ENCODE results near the gene FAM98C.
"Not testable (repeated sequence)": the region's sequence is repeated elsewhere in the genome, so short reads cannot be mapped to it uniquely, and the experiment has no call there.

Gene FAM98C

DNA sequence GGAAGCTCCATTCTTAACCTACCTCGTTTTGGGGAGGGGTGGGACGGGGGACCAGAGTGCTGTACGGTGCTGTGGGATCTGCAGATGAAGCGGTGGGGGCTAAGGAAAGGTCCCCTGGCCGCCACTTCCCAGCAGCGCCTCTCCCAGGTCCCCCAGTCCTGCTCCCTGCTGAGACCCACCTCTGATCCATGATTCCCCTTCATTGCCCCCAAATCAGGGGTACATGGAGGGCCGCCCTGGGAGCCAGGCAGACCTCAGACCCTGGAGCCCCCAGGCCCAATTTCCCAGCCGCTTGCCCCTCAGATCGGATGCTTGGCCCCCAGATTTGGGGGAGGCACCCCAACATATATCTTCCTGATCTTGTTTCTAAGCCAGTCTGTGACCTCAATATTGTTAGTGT lies 3.8 kb upstream of the FAM98C start:
- no peak for DNase-seq

DNA sequence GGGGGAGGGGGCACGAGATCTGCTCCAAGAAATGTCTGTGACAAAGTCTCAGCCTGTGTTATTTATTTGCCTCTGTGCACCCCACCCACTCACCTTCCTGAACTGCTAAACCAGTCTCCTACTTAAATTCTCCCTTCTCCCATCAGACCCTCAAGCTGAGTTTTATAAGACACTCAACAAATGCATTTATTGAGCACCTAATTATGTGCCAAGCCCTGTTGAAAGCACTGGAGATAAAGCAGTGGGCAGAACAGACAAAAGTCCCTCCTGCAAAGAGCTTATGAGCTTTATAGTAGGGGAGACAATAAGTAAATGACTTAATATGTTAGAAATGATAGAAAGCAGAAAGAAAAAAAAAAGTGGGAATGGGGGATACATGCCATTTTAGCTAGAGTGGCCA lies 3.4 kb upstream of the FAM98C start:
- no peak for DNase-seq

DNA sequence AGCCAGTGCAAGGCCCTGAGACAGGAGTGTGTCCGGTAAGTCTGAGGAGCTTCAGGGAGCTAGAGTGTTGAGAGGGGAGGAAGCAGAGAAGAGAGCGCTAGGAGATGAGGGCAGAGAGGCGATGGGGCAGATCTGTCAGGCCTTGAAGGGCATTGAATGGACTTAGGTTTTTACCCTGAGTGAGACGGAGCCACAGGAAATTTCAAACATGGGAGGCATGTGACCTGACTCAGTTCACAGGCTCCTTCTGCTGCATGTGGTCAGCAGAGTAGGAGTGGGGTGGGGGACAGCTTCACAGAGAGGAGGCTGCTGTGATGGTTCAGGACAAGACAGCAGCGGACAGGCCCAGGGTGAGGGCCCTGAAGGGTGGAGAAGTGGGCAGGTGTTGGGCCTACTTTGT lies 2.5 kb upstream of the FAM98C start:
- DNase-seq = no peak

DNA sequence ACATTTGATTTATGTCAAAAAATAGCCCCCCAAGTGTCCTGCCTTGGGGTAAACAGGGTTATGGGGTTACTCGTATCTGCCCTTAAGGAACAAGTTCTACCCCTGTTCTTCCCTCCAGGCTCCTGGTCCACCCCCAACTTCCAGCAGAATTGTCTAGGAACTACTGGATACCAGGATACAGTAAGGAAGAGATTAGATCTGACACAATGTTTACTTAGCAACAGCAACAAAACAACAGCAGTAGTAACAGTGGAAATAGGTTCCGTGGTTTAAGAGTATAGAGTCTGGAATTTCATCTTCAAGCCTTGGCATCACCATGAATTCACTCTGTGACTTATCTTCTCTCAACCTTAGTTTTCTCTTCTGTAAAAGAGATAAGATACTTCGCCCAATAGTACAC lies 1.7 kb upstream of the FAM98C start:
- peak; percentile 49 for DNase-seq

DNA sequence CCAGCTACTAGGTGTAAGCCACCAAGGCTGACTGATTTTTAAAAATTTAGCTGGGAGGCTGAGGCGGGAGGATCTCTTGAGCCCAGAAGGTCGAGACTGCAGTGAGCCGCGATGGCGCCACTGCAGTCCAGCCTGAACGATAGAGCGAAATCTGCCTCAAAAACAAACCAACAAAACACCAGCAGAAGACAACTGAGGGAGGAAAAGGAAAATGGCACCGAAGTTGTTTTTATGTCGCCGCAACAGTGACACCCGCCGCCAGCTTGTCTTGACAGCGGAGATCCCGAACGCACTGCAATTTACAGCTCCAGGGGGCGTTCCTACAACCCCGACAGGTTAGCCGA lies 298 bp upstream of the FAM98C start:
- DNase-seq = no peak

DNA sequence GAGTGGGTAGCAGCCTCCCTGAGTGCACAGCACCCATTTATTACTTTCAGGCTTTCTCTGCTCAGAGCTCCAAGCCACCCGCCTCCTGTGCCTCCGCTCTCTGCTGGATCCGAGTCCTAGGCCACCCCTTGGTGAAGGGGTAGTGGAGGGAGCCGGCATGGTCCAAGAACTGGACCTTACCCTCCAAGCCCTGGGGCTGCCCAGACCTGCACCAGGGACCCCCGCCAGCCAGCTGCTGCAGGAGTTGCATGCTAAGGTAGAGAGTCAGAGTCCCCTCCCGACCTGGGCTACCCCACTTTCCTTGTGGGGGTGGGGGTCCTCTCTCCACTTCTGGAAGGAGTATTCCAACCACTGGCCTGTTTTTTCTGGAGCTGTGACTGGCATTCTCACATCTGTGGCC lies 2.0 kb downstream of the FAM98C start:
- DNase-seq = no peak

DNA sequence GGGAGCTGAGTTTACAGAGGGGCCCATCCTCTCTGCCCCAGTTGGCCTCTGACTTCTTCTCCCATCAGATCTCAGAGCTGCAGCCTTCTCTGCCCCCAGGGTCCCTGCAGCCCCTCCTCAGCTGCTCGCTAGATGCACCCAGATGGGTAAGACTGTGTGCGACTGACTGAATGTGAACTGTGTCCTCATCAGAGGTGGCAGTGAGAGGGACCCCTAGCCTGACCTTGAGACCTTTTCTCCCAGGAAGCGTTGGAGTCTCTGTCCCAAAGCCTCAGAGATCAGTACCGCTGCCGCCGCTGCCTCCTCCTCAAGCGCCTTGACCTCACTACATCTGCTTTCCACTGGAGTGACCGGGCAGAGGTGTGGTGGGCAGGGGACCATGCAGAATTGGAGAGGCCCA lies 2.4 kb downstream of the FAM98C start:
- no peak for DNase-seq

DNA sequence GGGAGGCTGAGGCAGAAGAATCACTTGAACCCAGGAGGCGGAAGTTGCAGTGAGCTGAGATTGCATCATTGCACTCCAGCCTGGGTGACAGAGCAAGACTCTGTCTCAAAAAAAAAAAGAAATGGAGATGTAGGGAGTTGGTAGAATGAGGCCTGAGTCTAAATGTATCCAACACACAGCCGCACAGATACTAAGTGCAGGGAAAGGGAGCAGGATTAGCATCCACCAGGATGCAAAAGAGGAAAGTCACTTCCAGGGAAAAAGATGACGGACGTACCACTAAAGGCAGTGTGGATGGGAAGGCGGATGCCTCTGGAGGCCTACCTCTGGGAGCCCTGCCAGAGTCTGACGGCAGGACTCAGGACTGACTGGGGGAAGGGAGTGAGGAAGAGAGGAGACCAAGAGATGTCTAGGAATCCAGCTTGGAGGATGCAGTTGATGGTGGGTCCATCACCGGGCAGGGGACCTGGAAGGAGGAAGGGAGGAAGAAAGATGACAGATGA lies 6.8 kb downstream of the FAM98C start:
- peak; percentile 46 for DNase-seq

DNA sequence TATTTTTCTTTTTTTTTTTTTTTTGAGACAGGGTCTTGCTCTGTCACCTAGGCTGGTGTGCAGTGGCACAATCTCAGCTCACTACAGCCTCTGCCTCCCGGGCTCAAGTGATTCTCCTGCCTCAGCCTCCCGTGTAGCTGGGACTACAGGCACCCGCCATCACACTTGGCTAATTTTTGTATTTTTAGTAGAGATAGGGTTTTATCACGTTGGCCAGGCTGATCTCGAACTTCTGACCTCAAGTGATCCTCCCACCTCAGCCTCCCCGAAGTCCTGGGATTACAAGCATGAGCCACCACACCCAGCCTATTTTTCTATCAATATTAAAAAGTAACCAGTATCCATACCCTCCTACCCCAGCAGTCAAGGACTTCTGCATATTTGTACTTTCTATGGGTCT lies 7.5 kb downstream of the FAM98C start:
- DNase-seq = not testable (repeated sequence)

DNA sequence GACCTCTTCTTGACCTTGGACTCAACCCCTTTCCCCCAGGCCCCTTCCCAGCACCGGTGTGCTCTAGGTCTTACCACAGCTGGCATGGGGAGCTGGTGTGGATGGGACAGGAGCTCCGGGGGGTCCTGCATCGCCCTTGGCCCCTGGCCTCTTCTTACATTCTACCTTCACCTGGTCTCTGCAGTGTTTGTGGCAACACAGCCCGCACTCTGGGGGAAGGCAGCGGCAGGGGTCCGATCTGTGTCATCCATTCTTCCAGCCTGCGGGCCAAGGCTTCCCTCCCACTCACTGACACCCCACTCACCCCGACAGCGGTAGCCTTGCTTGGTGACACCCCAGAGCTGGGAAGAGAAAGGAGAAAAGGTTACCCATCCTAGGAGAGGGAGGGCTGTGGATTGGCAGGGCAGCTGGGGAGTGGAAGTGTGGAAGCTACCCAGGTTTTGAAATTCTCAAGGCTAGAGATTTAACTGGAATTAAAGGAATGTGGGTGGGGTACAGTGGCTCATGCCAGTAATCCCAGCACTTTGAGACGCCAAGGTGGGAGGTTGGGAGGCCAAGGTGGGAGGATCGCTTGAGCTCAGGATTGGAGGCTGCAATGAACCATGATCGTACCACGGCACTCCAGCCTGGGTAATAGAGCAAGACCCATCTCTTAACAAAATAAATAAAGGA lies 8.3 kb downstream of the FAM98C start:
- no peak for DNase-seq

DNA sequence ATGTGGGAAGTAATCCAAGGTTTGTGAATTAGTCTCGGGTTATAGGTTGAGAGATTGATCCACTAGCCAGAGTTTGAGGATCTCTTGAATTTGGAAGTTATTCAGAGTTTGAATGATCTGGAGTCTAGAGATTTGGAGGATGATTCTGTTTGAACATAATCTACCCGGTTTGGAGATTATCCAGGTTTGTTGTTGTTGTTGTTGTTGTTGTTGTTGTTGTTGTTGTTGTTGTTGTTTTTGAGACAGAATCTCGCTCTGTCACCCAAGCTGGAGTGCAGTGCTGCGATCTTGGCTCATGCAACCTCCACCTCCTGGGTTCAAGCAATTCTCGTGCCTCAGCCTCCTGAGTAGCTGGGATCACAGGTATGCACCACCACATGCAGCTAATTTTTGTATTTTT lies 9.0 kb downstream of the FAM98C start:
- not testable (repeated sequence) for DNase-seq

DNA sequence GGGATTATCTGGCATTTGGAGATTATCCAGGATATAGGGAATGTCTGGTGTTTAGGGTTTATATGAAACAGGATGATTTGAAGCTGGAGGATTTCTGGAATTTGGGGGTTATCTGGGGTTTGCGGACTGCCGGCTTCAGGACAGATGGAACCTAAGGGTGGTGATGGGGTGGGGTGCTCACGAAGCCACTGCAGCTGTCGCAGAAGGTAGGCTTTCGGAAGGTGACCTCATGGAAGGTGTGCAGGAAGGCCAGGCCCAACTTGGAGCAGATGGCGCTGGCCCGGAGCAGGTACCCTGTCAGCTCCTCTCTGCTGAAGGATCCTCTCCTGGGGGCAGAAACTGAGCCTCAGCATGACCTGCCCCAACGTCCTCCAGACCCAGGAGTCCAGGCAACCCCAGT lies 9.6 kb downstream of the FAM98C start:
- no peak for DNase-seq

DNA sequence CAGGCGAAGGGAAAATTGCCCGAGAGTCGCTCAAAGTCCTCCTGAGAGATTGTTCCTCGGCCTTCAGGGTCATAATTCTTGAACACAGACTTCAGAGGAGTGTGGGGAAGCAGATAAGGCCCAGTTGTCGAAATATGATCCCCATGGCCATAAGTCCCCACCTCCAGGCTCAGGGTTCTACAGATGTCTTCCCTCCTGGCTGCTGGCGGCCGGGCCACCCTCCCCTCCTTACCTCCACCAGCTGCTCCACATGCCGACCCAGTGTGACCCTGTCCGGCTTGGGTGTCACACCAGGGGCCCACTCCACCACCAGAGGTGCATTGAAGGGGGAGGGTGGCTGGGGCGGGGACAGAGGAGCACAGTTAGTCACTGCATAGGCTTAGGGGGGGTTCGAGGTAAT lies 10.1 kb downstream of the FAM98C start:
- no peak for DNase-seq

DNA sequence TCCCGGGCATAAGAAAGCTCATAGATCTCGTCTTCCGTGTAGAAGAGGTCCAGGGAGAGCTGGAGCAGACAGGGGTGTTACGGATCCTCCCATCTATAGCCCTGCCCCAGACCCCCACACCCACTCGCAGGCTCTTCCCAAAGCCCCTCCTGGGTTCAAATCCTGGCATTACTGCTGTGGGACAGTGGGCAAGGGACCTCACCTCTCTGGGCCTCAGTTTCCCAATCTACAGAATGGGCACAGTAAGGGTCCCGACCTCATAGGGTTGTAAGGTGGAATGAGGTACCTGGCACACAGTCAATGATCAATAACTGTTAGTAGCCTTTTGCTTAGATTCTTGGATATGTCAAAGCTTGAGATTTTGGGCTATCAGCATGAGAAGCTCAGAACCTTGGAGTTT lies 10.5 kb downstream of the FAM98C start:
- no peak for DNase-seq

DNA sequence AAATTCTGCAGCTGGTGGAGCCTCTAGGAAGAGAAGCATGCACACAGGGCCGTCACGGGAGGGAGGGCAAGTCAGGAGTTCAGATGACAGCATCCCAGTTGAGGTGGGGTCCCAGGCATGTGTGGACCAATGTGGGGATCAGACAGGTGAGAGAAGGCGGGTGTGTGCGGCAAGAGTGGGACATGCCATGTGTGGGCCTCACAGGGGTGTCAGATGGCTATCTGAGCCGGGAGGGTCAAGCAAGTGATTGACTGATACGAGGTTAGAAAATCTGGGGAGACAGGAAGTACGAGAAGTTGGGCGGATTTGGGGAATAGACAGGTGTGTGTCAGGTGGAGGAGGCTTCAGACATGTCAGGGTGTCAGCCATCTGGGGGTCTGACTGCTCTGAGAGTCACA lies 14.3 kb downstream of the FAM98C start:
- no peak for DNase-seq

DNA sequence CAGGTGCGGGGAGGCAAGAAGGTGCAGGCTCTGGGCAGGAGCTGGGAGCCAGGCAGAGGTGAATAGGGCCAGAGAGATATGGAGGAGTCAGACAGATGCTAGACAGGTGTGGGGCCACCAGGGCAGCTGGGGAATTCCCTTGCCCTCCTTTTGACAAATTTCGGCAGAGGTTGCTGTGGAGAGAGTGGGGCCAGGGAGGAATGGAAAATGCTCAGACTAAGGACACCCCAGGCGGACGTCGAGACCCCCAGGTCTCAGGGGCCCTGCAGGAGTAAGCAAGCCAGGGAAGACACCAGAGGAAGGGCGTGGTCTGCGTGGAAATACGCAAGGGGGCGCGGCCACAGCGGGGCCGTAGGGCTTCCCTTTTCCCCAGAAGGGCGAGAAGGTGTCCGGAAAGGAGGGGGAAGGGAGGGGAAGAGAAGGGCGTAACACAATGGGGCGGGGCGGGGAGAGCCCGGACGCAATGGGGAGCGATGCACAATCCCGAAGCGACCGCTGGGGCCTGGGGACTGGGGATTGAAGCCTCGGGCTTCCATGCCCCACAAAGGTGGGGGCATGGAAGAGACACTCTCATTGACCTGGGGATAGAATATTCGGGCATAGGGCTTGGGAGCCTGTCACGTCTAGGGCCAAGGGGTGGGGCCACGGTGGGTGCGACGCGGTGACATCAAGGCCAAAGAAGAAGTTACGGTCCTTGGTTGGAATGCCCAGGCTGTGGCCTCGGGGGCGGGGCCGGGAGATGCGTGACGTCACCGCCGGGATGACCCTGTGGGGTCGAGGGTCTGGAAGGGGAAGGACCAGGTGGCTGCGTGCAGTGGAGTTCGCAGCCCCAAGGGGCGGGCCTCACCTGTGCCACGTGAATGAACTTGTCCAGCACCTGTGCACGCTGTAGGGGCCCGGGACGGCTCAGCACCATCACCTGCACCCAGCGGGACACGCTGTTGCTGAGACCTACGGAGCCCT lies 14.9 kb downstream of the FAM98C start:
- DNase-seq = no peak

DNA sequence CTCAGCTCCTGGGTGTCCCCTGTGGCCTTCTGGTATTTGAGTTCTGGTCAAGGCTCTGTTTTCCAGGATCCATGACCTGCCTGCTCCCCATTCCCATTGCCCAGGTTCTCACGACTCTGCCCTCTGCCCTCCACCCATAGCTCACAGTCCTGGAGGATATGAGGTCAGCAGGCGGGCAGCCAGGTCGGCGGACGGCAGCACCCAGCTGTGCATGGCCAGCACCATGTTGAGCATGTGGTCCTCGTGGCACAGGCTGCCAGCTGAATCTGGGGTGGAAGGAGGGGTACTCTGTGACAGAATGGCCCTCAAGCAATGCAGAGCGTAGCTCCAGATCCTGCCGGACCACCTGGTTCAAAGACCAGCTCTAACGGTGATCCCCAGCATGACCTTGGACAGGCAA lies 18.0 kb downstream of the FAM98C start:
- no peak for DNase-seq

DNA sequence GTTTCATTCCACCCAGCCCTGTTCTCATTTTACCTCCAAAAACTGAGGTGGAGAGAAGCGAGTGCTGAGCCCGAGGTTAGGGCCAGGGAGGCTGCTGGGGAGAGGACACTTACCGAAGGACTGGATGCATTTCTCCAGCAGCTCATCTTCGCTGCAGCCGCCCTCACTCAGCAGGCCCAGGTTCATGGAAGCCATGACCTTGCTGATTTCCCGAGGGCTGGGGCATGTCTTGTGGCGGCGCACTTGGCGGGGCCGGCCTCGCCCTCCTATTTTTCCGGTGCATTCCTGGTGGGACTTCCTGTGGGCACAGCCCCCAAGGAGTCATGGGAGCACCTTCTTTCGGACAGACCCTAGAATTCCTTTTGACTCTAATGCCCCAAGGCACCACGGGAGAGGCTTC lies 19.0 kb downstream of the FAM98C start:
- DNase-seq = no peak

DNA sequence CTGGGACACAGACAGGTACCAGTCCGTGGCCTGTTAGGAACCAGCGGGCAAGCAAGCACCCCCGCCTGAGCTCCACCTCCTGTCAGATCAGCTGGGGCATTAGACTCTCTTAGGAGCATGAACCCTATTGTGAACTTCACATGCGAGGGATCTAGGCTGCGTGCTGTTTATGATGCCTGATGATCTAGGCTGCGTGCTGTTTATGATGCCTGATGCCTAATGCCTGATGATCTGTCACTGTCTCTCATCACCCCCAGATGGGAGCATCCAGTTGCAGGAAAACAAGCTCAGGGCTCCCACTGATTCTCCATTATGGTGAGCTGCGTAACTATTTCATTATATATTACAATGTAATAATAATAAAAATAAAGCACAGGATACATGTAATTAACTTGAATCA lies 19.5 kb downstream of the FAM98C start:
- no peak for DNase-seq

DNA sequence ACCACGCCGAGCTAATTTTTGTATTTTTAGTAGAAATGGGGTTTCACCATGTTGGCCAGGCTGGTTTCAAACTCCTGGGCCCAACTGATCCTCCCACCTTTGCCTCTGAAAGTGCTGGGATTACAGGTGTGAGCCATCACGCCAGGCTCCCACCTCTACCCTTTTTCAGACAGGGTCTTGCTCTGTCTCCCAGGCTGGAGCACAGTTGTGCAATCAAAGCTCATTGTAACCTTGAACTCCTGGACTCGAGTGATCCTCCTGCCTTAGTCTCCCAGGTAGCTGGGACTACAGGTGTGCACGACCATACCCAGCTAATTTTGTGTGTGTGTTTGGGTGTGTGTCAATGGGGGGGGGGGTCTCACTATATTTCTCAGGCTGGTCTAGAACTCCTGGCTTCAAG lies 21.4 kb downstream of the FAM98C start:
- no peak for DNase-seq

DNA sequence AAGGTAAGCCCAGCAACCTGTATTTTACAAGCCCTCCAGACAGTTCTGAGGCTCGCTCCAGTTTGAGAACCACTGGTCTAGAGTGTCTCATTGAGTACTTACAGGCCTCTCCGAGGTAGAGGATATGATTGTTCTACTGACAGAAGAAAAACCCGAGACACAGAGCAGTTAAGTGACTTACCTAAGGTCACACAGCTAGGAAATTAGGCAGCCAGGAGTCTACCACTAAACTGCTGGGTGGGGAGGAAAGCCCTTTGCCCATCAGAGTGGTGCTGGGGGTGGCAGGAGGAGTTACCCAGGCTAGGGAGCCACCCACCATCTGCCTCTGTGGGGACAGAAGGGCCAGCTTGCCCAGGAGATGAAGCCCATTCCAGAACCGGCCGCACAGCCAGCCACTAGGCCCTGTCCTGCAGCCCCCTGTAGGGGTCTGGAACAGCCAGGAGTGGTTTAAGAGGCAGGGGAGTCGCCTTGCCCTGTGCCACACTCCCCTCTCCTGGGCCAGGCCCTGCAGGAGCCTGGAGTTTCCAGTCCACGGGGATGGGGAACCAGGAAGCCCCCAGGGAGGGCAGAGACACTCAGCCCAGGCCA lies 22.4 kb downstream of the FAM98C start:
- no peak for DNase-seq

DNA sequence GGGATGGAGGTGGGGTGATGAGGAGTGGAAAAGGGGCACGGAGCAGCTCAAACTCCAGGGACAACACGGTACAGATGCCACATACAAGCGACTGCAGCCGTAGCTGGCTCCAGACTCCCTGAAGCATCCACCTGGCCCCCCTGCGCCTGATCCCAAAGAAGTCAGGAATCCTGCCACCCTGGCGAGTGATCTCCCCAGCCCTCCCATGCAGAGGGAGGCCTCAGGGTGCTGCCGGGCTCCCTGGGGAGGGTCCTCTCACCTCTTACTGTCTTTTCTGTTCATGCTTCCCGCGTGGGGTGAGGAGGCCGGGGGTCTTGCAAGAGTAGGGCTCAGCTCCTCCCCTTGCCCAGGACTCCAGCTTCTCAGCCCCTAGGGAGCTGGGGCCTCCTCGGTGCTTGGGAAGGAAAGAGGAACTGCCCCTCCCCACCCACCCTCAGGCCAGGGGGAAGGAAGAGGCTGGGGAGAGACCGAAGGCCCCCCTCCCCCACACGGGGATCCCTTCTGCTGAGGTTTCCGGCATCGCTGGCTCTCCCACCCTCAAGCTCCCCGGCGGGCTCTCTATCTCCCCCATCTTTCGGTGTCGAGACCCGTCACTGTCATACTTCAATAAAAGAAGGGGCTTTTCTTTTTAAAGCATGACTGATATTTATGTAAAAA lies 23.0 kb downstream of the FAM98C start, which contains the start of gene RASGRP4:
Gene RASGRP4 (minus strand): TSS at position 410 of the 657 bp plus-strand sequence. CDS start 128 bp downstream, at position 282.
- DNase-seq = no peak

All from fibroblast of skin of back (primary cell).